ENCODE data around the gene ISM1.
A peak's percentile ranks its signal among the peaks of the same experiment; 100 is the strongest.

ISM1 gene

GRCh38 chr20:13307562-13308163 lies 86.6 kb downstream of the ISM1 start:
- Histone ChIP-seq H3K9ac (ENCODE audit: low read depth, low read length) (no peak overlapping the region), H3K4me3 (ENCODE audit: low read depth in 1 of 2, low read length in 2 of 2) (no peak overlapping the region), H3K79me2 (ENCODE audit: insufficient read depth, low read length) (no peaks in the 10 kb centered on the region), H4K20me1 (ENCODE audit: insufficient read depth, low read length) (no peaks in the 10 kb centered on the region), H3K27me3 (ENCODE audit: insufficient read depth, low read length, poor library complexity) (no peaks in the 10 kb centered on the region), H3K27ac (ENCODE audit: low read length) (no peak overlapping the region), H3K4me2 (ENCODE audit: insufficient read depth, low read length) (no peak overlapping the region), H3K36me3 (ENCODE audit: insufficient read depth, low read length) (peaks cover 11% of the 10 kb centered on the region; the same call in 1 of the 2 replicates), H3K4me1 (ENCODE audit: insufficient read depth, low read length) (no peaks in the 10 kb centered on the region), H2AFZ (ENCODE audit: low read depth, low read length) (no peak overlapping the region), H3K9me3 (ENCODE audit: insufficient read depth, low read length, severe bottlenecking) (peaks cover 5% of the 10 kb centered on the region)
- ATAC-seq (ENCODE audit: insufficient read depth, low read depth) (no peak), DNase-seq (no peak)
- TF ChIP-seq CTCF (IDR thresholded peaks at IDR 0.05; ENCODE audit: borderline replicate concordance, extremely low read depth, low read length, poor library complexity, severe bottlenecking), result no peak
- no peak for TF ChIP-seq EZH2 (IDR thresholded peaks at IDR 0.05; ENCODE audit: borderline replicate concordance, low read depth, low read length, severe bottlenecking)

DNA sequence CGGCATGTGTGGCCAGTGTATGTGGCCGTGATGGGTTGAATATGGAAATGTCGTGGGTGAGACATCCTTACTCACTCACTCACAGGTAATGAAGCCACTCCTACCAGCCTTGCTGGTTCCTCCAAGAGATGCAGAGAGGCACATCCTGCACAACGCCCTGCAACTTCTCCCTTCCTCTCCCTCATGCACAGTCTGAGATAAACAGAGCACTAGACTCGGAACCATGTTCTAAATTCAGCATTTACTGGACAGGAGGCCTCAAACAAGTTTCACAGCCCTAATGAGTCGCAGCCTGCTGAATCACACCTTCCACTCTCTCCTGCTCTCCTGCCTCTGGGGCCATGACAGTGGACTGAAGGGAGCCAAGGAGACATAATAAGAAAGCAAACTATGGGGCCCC lies 91.2 kb downstream of the ISM1 start:
- H3K4me2 ChIP-seq (ENCODE audit: insufficient read depth, low read length), result no peak overlapping the region
- H3K36me3 ChIP-seq (ENCODE audit: insufficient read depth, low read length), result no peaks in the 10 kb centered on the region
- H3K9ac ChIP-seq (ENCODE audit: low read depth, low read length), result no peak overlapping the region
- ATAC-seq (ENCODE audit: insufficient read depth, low read depth) (0 out of 3 replicates have a peak, but pooled peaks have one; percentile 31), DNase-seq (no peak)
- H3K79me2 ChIP-seq (ENCODE audit: insufficient read depth, low read length), result no peaks in the 10 kb centered on the region
- TF ChIP-seq CTCF (IDR thresholded peaks at IDR 0.05; ENCODE audit: borderline replicate concordance, extremely low read depth, low read length, poor library complexity, severe bottlenecking), result no peak
- TF ChIP-seq EZH2 (IDR thresholded peaks at IDR 0.05; ENCODE audit: borderline replicate concordance, low read depth, low read length, severe bottlenecking), result no peak
- peaks cover 2% of the 10 kb centered on the region for H3K9me3 ChIP-seq (ENCODE audit: insufficient read depth, low read length, severe bottlenecking)
- H3K27me3 ChIP-seq (ENCODE audit: insufficient read depth, low read length, poor library complexity), result no peaks in the 10 kb centered on the region
- no peaks in the 10 kb centered on the region for H4K20me1 ChIP-seq (ENCODE audit: insufficient read depth, low read length)
- H3K4me1 ChIP-seq (ENCODE audit: insufficient read depth, low read length), result no peaks in the 10 kb centered on the region
- H2AFZ ChIP-seq (ENCODE audit: low read depth, low read length), result no peak overlapping the region
- no peak overlapping the region for H3K27ac ChIP-seq (ENCODE audit: low read length)
- H3K4me3 ChIP-seq (ENCODE audit: low read depth in 1 of 2, low read length in 2 of 2), result no peak overlapping the region

GRCh38 chr20:13313201-13313600 lies 92.1 kb downstream of the ISM1 start:
- DNase-seq (no peak), ATAC-seq (ENCODE audit: insufficient read depth, low read depth) (no peak)
- no peaks in the 10 kb centered on the region for H3K36me3 ChIP-seq (ENCODE audit: insufficient read depth, low read length)
- H3K9me3 ChIP-seq (ENCODE audit: insufficient read depth, low read length, severe bottlenecking), result peaks cover 5% of the 10 kb centered on the region
- H3K27me3 ChIP-seq (ENCODE audit: insufficient read depth, low read length, poor library complexity), result no peaks in the 10 kb centered on the region
- H3K79me2 ChIP-seq (ENCODE audit: insufficient read depth, low read length), result no peaks in the 10 kb centered on the region
- TF ChIP-seq EZH2 (IDR thresholded peaks at IDR 0.05; ENCODE audit: borderline replicate concordance, low read depth, low read length, severe bottlenecking) (no peak), CTCF (IDR thresholded peaks at IDR 0.05; ENCODE audit: borderline replicate concordance, extremely low read depth, low read length, poor library complexity, severe bottlenecking) (no peak)
- no peak overlapping the region for H3K27ac ChIP-seq (ENCODE audit: low read length)
- no peak overlapping the region for H3K9ac ChIP-seq (ENCODE audit: low read depth, low read length)
- no peaks in the 10 kb centered on the region for H4K20me1 ChIP-seq (ENCODE audit: insufficient read depth, low read length)
- no peaks in the 10 kb centered on the region for H3K4me1 ChIP-seq (ENCODE audit: insufficient read depth, low read length)
- H3K4me2 ChIP-seq (ENCODE audit: insufficient read depth, low read length), result no peak overlapping the region
- no peak overlapping the region for H2AFZ ChIP-seq (ENCODE audit: low read depth, low read length)
- H3K4me3 ChIP-seq (ENCODE audit: low read depth in 1 of 2, low read length in 2 of 2), result no peak overlapping the region
